HEK293 (cell line): Measurements from ENCODE around the gene FOXP1.

ENCODE experiments used
- CTCF ChIA-PET: fragments of 350-600 bp; formaldehyde crosslinking; extraction: SDS; loops from one replicate; lab custom pipeline; 2021; ENCODE audit warnings: antibody characterized with exemption; lab: Yijun Ruan, JAX
- POLR2A ChIA-PET: fragments of 300-600 bp; formaldehyde crosslinking; extraction: SDS; loops from one replicate; lab custom pipeline; 2020; ENCODE audit warnings: antibody characterized with exemption, inconsistent platforms; lab: Yijun Ruan, JAX
- H3K27ac ChIP-seq: fragments of 200-500 bp; sonication (Bioruptor generic); 2 replicates; pipeline ENCODE4 v1.5.1; 2014; ENCODE audit warnings: low read depth, low read length, control low read depth, inconsistent platforms; ENCODE audit errors: extremely low read depth
- H3K36me3 ChIP-seq, 2 experiments: fragments of 200-500 bp in 1 of 2; sonication (Bioruptor generic) in 1 of 2; 1 replicate in 1 of 2; 2 replicates in 1 of 2; pipeline ENCODE4 v1.5.1; 2014 to 2017; ENCODE audit warnings: inconsistent platforms in 2 of 2, low read length in 2 of 2; ENCODE audit not compliant: control insufficient read depth in 2 of 2, insufficient read depth in 1 of 2
- H3K4me1 ChIP-seq: fragments of 200-500 bp; sonication (Bioruptor generic); 2 replicates; pipeline ENCODE4 v1.5.1; 2014; ENCODE audit warnings: mild to moderate bottlenecking, low read length, inconsistent platforms; ENCODE audit not compliant: control insufficient read depth, insufficient read depth
- H3K4me3 ChIP-seq: 2 replicates; pipeline ENCODE4 v1.5.1; 2011; ENCODE audit warnings: low read depth, mild to moderate bottlenecking, control low read depth, low read length, moderate library complexity
- H3K9me3 ChIP-seq: fragments of 200-500 bp; sonication (Bioruptor generic); 2 replicates; pipeline ENCODE4 v1.5.1; 2014; ENCODE audit warnings: low read depth, low read length, inconsistent platforms; ENCODE audit not compliant: control insufficient read depth, insufficient read depth
- BCL11A ChIP-seq: fragments of 450-650 bp; formaldehyde crosslinking; IDR thresholded peaks from 2 replicates; pipeline ENCODE4 v1.5.1; 2016; ENCODE audit warnings: low read depth, missing biosample characterization, missing genetic modification characterization
- KLF17 ChIP-seq: fragments of 450-650 bp; formaldehyde crosslinking; IDR thresholded peaks from 2 replicates; pipeline ENCODE4 v1.5.1; 2016; ENCODE audit warnings: missing biosample characterization, missing genetic modification characterization
- PBX3 ChIP-seq: sonication (generic); formaldehyde crosslinking; IDR thresholded peaks from 2 replicates; pipeline ENCODE4 v1.8.1; 2022; ENCODE audit warnings: mild to moderate bottlenecking, moderate library complexity, missing genetic modification reagents
- SCRT1 ChIP-seq: fragments of 450-650 bp; formaldehyde crosslinking; IDR thresholded peaks from 2 replicates; pipeline ENCODE4 v1.5.1; 2016; ENCODE audit warnings: missing biosample characterization, missing genetic modification characterization, borderline replicate concordance
- SP7 ChIP-seq: fragments of 450-650 bp; formaldehyde crosslinking; IDR thresholded peaks from 2 replicates; pipeline ENCODE4 v1.5.1; 2016; ENCODE audit warnings: missing biosample characterization, missing genetic modification characterization
- ZBTB10 ChIP-seq: fragments of 450-650 bp; formaldehyde crosslinking; IDR thresholded peaks from 2 replicates; pipeline ENCODE4 v1.5.1; 2016; ENCODE audit warnings: missing biosample characterization, missing genetic modification characterization
- ZBTB17 ChIP-seq: fragments of 450-650 bp; formaldehyde crosslinking; IDR thresholded peaks from 2 replicates; pipeline ENCODE4 v1.5.1; 2016; ENCODE audit warnings: missing biosample characterization, missing genetic modification characterization
- ZFP37 ChIP-seq: fragments of 450-650 bp; formaldehyde crosslinking; IDR thresholded peaks from 2 replicates; pipeline ENCODE4 v1.5.1; 2016; ENCODE audit warnings: missing biosample characterization, missing genetic modification characterization
- ZNF114 ChIP-seq: fragments of 450-650 bp; formaldehyde crosslinking; IDR thresholded peaks from 2 replicates; pipeline ENCODE4 v1.5.0; 2017; ENCODE audit warnings: missing biosample characterization, missing genetic modification characterization
- ZNF157 ChIP-seq: fragments of 450-650 bp; formaldehyde crosslinking; IDR thresholded peaks from 2 replicates; pipeline ENCODE4 v1.5.1; 2016; ENCODE audit warnings: missing biosample characterization, missing genetic modification characterization
- ZNF169 ChIP-seq: fragments of 450-650 bp; formaldehyde crosslinking; IDR thresholded peaks from 2 replicates; pipeline ENCODE4 v1.5.1; 2016; ENCODE audit warnings: missing biosample characterization, missing genetic modification characterization
- ZNF24 ChIP-seq: fragments of 450-650 bp; formaldehyde crosslinking; IDR thresholded peaks from 2 replicates; pipeline ENCODE4 v1.5.1; 2016; ENCODE audit warnings: missing biosample characterization, missing genetic modification characterization
- ZNF302 ChIP-seq: fragments of 450-650 bp; formaldehyde crosslinking; IDR thresholded peaks from 2 replicates; pipeline ENCODE4 v1.5.1; 2016; ENCODE audit warnings: missing biosample characterization, missing genetic modification characterization, low read depth
- ZNF335 ChIP-seq: fragments of 450-650 bp; formaldehyde crosslinking; conservative IDR thresholded peaks from 2 replicates; pipeline ENCODE4 v1.5.1; 2016; ENCODE audit warnings: missing biosample characterization, missing genetic modification characterization
- ZNF391 ChIP-seq: fragments of 450-650 bp; formaldehyde crosslinking; IDR thresholded peaks from 2 replicates; pipeline ENCODE4 v1.5.1; 2016; ENCODE audit warnings: low read depth, missing biosample characterization, missing genetic modification characterization, borderline replicate concordance
- ZNF549 ChIP-seq: fragments of 450-650 bp; IDR thresholded peaks from 2 replicates; pipeline ENCODE4 v1.5.1; 2018; ENCODE audit warnings: missing biosample characterization, missing genetic modification characterization, mild to moderate bottlenecking, inconsistent platforms, moderate library complexity
- ZNF571 ChIP-seq: fragments of 450-650 bp; formaldehyde crosslinking; IDR thresholded peaks from 2 replicates; pipeline ENCODE4 v1.5.0; 2017; ENCODE audit warnings: missing biosample characterization, missing genetic modification characterization
- ZNF580 ChIP-seq: fragments of 450-650 bp; formaldehyde crosslinking; IDR thresholded peaks from 2 replicates; pipeline ENCODE4 v1.5.1; 2016; ENCODE audit warnings: missing biosample characterization, missing genetic modification characterization
- ZNF585B ChIP-seq: fragments of 450-650 bp; formaldehyde crosslinking; IDR thresholded peaks from 2 replicates; pipeline ENCODE4 v1.5.1; 2016; ENCODE audit warnings: missing biosample characterization, missing genetic modification characterization
- ZNF596 ChIP-seq: fragments of 450-650 bp; IDR thresholded peaks from 2 replicates; pipeline ENCODE4 v1.5.0; 2018; ENCODE audit warnings: missing biosample characterization, mild to moderate bottlenecking, missing genetic modification characterization, moderate library complexity
- ZNF707 ChIP-seq: fragments of 450-650 bp; formaldehyde crosslinking; IDR thresholded peaks from 2 replicates; pipeline ENCODE4 v1.5.1; 2016; ENCODE audit warnings: missing biosample characterization, missing genetic modification characterization
- ZNF785 ChIP-seq: fragments of 450-650 bp; formaldehyde crosslinking; IDR thresholded peaks from 2 replicates; pipeline ENCODE4 v1.5.1; 2016; ENCODE audit warnings: missing biosample characterization, missing genetic modification characterization
- ZNF791 ChIP-seq: fragments of 450-650 bp; formaldehyde crosslinking; IDR thresholded peaks from 2 replicates; pipeline ENCODE4 v1.5.1; 2016; ENCODE audit warnings: missing biosample characterization, missing genetic modification characterization
- ZSCAN16 ChIP-seq: fragments of 450-650 bp; formaldehyde crosslinking; IDR thresholded peaks from 2 replicates; pipeline ENCODE4 v1.5.1; 2016; ENCODE audit warnings: missing biosample characterization, missing genetic modification characterization
- ZSCAN23 ChIP-seq: fragments of 450-650 bp; formaldehyde crosslinking; IDR thresholded peaks from 2 replicates; pipeline ENCODE4 v1.5.1; 2016; ENCODE audit warnings: missing biosample characterization, missing genetic modification characterization
- TF ChIP-seq, protein P1 (sequence below): fragments of 450-650 bp; formaldehyde crosslinking; conservative IDR thresholded peaks from 2 replicates; pipeline ENCODE4 v1.5.1; 2016; ENCODE audit warnings: low read depth, missing biosample characterization, missing genetic modification characterization
- TF ChIP-seq, protein P2 (sequence below): fragments of 450-650 bp; formaldehyde crosslinking; IDR thresholded peaks from 2 replicates; pipeline ENCODE4 v1.5.1; 2016; ENCODE audit warnings: missing biosample characterization, missing genetic modification characterization

The FOXP1 gene

DNA sequence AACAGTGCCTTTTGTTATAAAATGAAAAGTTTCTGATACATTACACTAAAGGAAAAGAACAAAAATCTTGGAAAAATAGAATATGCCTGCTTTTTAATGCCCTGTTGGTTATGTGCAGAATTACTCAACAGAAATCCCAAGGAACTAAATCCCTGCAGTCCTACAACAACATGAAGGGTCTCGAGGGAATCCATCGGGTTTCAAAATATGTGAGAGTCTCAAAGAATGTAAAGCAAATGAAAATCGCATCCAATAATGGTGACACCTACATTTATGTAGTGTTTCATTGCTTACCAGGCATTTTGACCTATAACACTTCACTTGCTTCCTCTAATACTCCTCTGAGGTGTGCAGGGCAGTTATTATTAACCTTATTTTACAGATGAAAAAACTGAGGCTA lies 411.3 kb downstream of the FOXP1 start (continued):
- TF ChIP-seq ZBTB17 (tag by site-specific recombination), result no peak
- TF ChIP-seq, protein P1, sequence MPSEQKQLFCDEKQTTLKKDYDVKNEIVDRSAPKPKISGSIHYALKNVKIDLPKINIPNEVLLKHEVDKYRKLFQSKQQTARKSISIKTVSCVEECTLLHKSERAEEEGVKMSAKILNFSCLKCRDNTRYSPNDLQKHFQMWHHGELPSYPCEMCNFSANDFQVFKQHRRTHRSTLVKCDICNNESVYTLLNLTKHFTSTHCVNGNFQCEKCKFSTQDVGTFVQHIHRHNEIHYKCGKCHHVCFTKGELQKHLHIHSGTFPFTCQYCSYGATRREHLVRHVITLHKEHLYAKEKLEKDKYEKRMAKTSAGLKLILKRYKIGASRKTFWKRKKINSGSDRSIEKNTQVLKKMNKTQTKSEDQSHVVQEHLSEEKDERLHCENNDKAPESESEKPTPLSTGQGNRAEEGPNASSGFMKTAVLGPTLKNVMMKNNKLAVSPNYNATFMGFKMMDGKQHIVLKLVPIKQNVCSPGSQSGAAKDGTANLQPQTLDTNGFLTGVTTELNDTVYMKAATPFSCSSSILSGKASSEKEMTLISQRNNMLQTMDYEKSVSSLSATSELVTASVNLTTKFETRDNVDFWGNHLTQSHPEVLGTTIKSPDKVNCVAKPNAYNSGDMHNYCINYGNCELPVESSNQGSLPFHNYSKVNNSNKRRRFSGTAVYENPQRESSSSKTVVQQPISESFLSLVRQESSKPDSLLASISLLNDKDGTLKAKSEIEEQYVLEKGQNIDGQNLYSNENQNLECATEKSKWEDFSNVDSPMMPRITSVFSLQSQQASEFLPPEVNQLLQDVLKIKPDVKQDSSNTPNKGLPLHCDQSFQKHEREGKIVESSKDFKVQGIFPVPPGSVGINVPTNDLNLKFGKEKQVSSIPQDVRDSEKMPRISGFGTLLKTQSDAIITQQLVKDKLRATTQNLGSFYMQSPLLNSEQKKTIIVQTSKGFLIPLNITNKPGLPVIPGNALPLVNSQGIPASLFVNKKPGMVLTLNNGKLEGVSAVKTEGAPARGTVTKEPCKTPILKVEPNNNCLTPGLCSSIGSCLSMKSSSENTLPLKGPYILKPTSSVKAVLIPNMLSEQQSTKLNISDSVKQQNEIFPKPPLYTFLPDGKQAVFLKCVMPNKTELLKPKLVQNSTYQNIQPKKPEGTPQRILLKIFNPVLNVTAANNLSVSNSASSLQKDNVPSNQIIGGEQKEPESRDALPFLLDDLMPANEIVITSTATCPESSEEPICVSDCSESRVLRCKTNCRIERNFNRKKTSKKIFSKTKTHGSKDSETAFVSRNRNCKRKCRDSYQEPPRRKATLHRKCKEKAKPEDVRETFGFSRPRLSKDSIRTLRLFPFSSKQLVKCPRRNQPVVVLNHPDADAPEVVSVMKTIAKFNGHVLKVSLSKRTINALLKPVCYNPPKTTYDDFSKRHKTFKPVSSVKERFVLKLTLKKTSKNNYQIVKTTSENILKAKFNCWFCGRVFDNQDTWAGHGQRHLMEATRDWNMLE (tag by site-specific recombination), result no peak
- TF ChIP-seq ZNF302 (tag by site-specific recombination), result no peak
- TF ChIP-seq ZSCAN23, result no peak
- TF ChIP-seq, protein P2, sequence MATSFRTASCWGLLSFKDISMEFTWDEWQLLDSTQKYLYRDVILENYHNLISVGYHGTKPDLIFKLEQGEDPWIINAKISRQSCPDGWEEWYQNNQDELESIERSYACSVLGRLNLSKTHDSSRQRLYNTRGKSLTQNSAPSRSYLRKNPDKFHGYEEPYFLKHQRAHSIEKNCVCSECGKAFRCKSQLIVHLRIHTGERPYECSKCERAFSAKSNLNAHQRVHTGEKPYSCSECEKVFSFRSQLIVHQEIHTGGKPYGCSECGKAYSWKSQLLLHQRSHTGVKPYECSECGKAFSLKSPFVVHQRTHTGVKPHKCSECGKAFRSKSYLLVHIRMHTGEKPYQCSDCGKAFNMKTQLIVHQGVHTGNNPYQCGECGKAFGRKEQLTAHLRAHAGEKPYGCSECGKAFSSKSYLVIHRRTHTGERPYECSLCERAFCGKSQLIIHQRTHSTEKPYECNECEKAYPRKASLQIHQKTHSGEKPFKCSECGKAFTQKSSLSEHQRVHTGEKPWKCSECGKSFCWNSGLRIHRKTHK, result no peak
- no peak for TF ChIP-seq ZNF791 (tag by site-specific recombination)
- no peak for TF ChIP-seq ZNF549 (tag by site-specific recombination)
- no peak for TF ChIP-seq ZNF585B (tag by site-specific recombination)
- no peak for TF ChIP-seq ZNF157 (tag by site-specific recombination)
- TF ChIP-seq ZNF391 (tag by site-specific recombination), result no peak
- no peak for TF ChIP-seq PBX3
- TF ChIP-seq SP7 (tag by site-specific recombination), result no peak
- TF ChIP-seq ZNF596 (tag by site-specific recombination), result no peak

DNA sequence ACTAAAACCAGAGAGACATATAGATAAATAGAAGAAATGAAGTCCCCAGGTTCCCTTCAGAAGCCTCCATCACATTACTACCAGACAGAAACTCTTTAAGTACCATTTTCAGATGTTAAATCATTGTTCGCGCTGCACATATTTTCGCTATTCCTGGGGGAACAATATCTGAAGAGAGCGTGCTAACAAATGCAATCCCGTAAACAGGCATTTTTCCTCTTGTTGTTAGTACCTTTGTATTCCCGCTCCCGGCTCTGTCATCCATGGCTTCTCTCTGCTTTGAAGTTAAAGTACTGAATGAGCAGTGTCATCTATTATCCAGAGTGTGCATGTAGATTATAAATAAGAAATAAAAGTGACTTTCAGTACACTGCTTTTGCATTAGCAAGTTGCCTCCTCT lies 412.3 kb downstream of the FOXP1 start:
- ChIA-PET POLR2A (no interaction called here), CTCF (no interaction called here)
- H3K9me3 ChIP-seq, result no peaks in the 10 kb centered on the region
- H3K4me1 ChIP-seq, result peaks cover 15% of the 10 kb centered on the region
- no peaks in the 10 kb centered on the region for H3K36me3 ChIP-seq
- H3K4me3 ChIP-seq, result no peak overlapping the region
- no peak overlapping the region for H3K27ac ChIP-seq
- TF ChIP-seq BCL11A (tag by site-specific recombination) (no peak), ZBTB10 (no peak), ZNF114 (tag by site-specific recombination) (no peak), ZNF785 (tag by site-specific recombination) (no peak), ZNF169 (tag by site-specific recombination) (no peak), ZNF580 (tag by site-specific recombination) (no peak), ZNF24 (tag by site-specific recombination) (no peak), ZFP37 (no peak), SCRT1 (tag by site-specific recombination) (no peak), ZNF549 (tag by site-specific recombination) (no peak), KLF17 (tag by site-specific recombination) (no peak), ZNF707 (no peak), ZNF571 (tag by site-specific recombination) (no peak), ZSCAN16 (tag by site-specific recombination) (no peak), ZNF335 (tag by site-specific recombination) (no peak)
